HL-60 (cell line): ENCODE data around the gene SNTG2.

Source experiments
- DNase-seq, 2 experiments: peaks; one replicate each; pipeline ENCODE4 v3.0.0-alpha.2; 2010 to 2020; ENCODE audit warnings: low read depth in 1 of 2, low spot score in 1 of 2
- H3K27ac ChIP-seq: fragments of 250-450 bp; sonication (Bioruptor Pico); replicated peaks from 2 replicates; pipeline ENCODE4 v1.5.1; 2020; ENCODE audit warnings: mild to moderate bottlenecking, moderate library complexity
- H3K27me3 ChIP-seq: fragments of 250-450 bp; sonication (Bioruptor Pico); 2 replicates; pipeline ENCODE4 v1.5.1; 2021; ENCODE audit warnings: mild to moderate bottlenecking, moderate library complexity; ENCODE audit not compliant: insufficient read depth, poor library complexity, severe bottlenecking
- H3K4me3 ChIP-seq: replicated peaks from 2 replicates; pipeline ENCODE4 v1.5.1; 2011; ENCODE audit warnings: mild to moderate bottlenecking, control low read depth, low read length; ENCODE audit not compliant: insufficient read depth
- GABPA ChIP-seq: IDR thresholded peaks from 2 replicates; pipeline ENCODE4 v1.6.1; 2012; ENCODE audit warnings: low read depth
- POLR2AphosphoS5 ChIP-seq: IDR thresholded peaks from 2 replicates; pipeline ENCODE4 v1.6.1; 2012; ENCODE audit warnings: low read depth
- REST ChIP-seq: IDR thresholded peaks from 2 replicates; pipeline ENCODE4 v1.6.1; 2012; ENCODE audit warnings: low read depth; ENCODE audit not compliant: insufficient replicate concordance
- SPI1 ChIP-seq: IDR thresholded peaks from 2 replicates; pipeline ENCODE4 v1.6.1; 2012; ENCODE audit warnings: low read depth, mild to moderate bottlenecking, borderline replicate concordance
- TF ChIP-seq, protein P1 (sequence below): IDR thresholded peaks from one replicate; pipeline ENCODE4 v1.5.1; 2011; ENCODE audit warnings: low read length, control low read depth, inconsistent platforms; ENCODE audit not compliant: insufficient read depth

SNTG2 gene

DNA sequence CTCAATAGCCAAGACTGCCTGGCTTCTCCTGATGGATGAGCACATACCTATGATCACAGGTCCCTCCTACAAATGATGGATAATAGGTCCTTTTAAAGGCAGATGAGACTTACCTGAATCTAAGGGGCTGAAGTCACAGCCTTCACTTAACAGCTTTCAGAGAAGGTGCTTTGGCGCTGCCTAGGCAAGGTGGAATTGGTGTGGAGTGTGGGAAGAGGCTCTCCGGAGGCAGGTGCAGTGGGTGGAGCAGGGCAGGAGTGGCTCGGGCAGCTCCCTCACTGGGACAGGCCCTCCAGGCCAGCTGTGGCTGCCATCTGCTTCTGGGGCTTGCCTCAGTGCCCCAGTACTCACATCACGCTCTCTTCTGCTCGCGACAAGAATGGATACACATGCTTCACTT, 363.6 kb downstream of the SNTG2 start:
- DNase-seq = no peak
- Histone ChIP-seq H3K27me3 (no peaks in the 10 kb centered on the region), H3K4me3 (no peak overlapping the region), H3K27ac (no peak overlapping the region)
- TF ChIP-seq GABPA (no peak), REST (no peak), POLR2AphosphoS5 (no peak), SPI1 (no peak)
- TF ChIP-seq, protein P1, sequence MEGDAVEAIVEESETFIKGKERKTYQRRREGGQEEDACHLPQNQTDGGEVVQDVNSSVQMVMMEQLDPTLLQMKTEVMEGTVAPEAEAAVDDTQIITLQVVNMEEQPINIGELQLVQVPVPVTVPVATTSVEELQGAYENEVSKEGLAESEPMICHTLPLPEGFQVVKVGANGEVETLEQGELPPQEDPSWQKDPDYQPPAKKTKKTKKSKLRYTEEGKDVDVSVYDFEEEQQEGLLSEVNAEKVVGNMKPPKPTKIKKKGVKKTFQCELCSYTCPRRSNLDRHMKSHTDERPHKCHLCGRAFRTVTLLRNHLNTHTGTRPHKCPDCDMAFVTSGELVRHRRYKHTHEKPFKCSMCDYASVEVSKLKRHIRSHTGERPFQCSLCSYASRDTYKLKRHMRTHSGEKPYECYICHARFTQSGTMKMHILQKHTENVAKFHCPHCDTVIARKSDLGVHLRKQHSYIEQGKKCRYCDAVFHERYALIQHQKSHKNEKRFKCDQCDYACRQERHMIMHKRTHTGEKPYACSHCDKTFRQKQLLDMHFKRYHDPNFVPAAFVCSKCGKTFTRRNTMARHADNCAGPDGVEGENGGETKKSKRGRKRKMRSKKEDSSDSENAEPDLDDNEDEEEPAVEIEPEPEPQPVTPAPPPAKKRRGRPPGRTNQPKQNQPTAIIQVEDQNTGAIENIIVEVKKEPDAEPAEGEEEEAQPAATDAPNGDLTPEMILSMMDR = no peak

GRCh38 chr2:1318366-1319009, 367.8 kb downstream of the SNTG2 start:
- no peaks in the 10 kb centered on the region for H3K27me3 ChIP-seq
- H3K27ac ChIP-seq = no peak overlapping the region
- no peak overlapping the region for H3K4me3 ChIP-seq
- TF ChIP-seq POLR2AphosphoS5 = no peak
- no peak for DNase-seq

GRCh38 chr2:1319393-1319792, 368.7 kb downstream of the SNTG2 start:
- Histone ChIP-seq H3K27ac (no peak overlapping the region), H3K4me3 (no peak overlapping the region), H3K27me3 (no peaks in the 10 kb centered on the region)
- TF ChIP-seq, protein P1 = no peak
- DNase-seq = no peak

GRCh38 chr2:1321321-1321720, 370.7 kb downstream of the SNTG2 start:
- H3K4me3 ChIP-seq = no peak overlapping the region
- H3K27me3 ChIP-seq = no peaks in the 10 kb centered on the region
- no peak for TF ChIP-seq GABPA
- TF ChIP-seq, protein P1 = no peak
- no peak for TF ChIP-seq REST
- TF ChIP-seq SPI1 = no peak
- TF ChIP-seq POLR2AphosphoS5 = no peak
- no peak overlapping the region for H3K27ac ChIP-seq
- no peak for DNase-seq
